Thyroid gland (tissue), 4 donors: ENCODE data around the gene SCYGR6.

Source experiments
- CTCF ChIP-seq, 6 experiments: fragments of 200-600 bp in 3 of 6; fragments of 450-650 bp in 3 of 6; sonication (generic) in 3 of 6; IDR thresholded peaks; one replicate each; pipeline ENCODE4 v1.5.1; 2016 to 2019; ENCODE audit warnings: antibody characterized with exemption in 6 of 6, mild to moderate bottlenecking in 2 of 6, inconsistent platforms in 1 of 6, moderate library complexity in 1 of 6
- POLR2A ChIP-seq, 2 donors: fragments of 450-650 bp; IDR thresholded peaks; one replicate each; pipeline ENCODE4 v1.6.1; 2017; ENCODE audit warnings: antibody characterized with exemption in 2 of 2, mild to moderate bottlenecking in 2 of 2, moderate library complexity in 1 of 2

GRCh38 chr2:227677928-227678327, 46.6 kb downstream of the SCYGR6 start:
- no peak for TF ChIP-seq CTCF (IDR thresholded peaks at IDR 0.05)
- no peak for TF ChIP-seq POLR2A (IDR thresholded peaks at IDR 0.05)
